ENCODE data around the gene SERPINE3.

DNA sequence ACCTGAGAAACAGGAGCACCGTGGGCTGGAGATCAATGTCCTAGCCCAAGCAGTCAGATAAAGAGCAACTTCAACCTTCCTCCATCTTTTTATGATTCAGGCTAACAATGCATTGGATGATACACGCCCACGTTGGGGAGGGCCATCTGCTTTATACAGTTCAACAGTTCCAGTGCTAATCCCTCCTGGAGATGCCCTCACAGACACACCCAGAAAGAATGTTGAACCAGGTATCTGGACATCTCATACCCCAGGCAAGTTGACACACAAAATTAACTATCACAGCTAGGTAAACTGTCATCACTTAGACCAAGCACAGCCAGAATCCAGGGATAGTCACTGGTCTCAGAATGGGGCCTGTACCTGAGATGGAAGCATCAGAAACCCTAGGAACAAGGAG, 20.6 kb upstream of the SERPINE3 start:
- TF ChIP-seq, protein P1, sequence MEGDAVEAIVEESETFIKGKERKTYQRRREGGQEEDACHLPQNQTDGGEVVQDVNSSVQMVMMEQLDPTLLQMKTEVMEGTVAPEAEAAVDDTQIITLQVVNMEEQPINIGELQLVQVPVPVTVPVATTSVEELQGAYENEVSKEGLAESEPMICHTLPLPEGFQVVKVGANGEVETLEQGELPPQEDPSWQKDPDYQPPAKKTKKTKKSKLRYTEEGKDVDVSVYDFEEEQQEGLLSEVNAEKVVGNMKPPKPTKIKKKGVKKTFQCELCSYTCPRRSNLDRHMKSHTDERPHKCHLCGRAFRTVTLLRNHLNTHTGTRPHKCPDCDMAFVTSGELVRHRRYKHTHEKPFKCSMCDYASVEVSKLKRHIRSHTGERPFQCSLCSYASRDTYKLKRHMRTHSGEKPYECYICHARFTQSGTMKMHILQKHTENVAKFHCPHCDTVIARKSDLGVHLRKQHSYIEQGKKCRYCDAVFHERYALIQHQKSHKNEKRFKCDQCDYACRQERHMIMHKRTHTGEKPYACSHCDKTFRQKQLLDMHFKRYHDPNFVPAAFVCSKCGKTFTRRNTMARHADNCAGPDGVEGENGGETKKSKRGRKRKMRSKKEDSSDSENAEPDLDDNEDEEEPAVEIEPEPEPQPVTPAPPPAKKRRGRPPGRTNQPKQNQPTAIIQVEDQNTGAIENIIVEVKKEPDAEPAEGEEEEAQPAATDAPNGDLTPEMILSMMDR (IDR thresholded peaks at IDR 0.05; ENCODE audit: insufficient read depth, low read length) = no peak
- TF ChIP-seq GABPA (IDR thresholded peaks at IDR 0.05; ENCODE audit: low read depth) = no peak

Data from HL-60 (cell line).